ENCODE measurements around the gene CD276. TPM values are rescaled to one million over a fixed set of nuclear protein-coding genes. Genes with fewer than 3 reads are reported as not detected.

Gene CD276
- total RNA-seq, 1 donor from 2014 or later = 207 TPM

GRCh38 chr15:73750438-73750837 is 66.3 kb downstream of the CD276 start:
- no peak overlapping the region for H3K27ac Mint-ChIP-seq
- TF ChIP-seq, protein P1, sequence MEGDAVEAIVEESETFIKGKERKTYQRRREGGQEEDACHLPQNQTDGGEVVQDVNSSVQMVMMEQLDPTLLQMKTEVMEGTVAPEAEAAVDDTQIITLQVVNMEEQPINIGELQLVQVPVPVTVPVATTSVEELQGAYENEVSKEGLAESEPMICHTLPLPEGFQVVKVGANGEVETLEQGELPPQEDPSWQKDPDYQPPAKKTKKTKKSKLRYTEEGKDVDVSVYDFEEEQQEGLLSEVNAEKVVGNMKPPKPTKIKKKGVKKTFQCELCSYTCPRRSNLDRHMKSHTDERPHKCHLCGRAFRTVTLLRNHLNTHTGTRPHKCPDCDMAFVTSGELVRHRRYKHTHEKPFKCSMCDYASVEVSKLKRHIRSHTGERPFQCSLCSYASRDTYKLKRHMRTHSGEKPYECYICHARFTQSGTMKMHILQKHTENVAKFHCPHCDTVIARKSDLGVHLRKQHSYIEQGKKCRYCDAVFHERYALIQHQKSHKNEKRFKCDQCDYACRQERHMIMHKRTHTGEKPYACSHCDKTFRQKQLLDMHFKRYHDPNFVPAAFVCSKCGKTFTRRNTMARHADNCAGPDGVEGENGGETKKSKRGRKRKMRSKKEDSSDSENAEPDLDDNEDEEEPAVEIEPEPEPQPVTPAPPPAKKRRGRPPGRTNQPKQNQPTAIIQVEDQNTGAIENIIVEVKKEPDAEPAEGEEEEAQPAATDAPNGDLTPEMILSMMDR (IDR thresholded peaks at IDR 0.05; ENCODE audit: unreplicated experiment) = no peak
- H3K27me3 Mint-ChIP-seq = peaks cover 74% of the 10 kb centered on the region
- H3K9me3 Mint-ChIP-seq (ENCODE audit: low read depth) = no peaks in the 10 kb centered on the region
- DNase-seq (ENCODE audit: low spot score, unreplicated experiment) = no peak
- H3K4me3 Mint-ChIP-seq (ENCODE audit: low read depth) = peak overlapping the region; percentile 33
- H3K4me1 Mint-ChIP-seq (ENCODE audit: low read depth) = peaks cover 1% of the 10 kb centered on the region
- H3K36me3 Mint-ChIP-seq (ENCODE audit: insufficient read depth) = no peaks in the 10 kb centered on the region

GRCh38 chr15:73750951-73751350 is 66.8 kb downstream of the CD276 start:
- H3K36me3 Mint-ChIP-seq (ENCODE audit: insufficient read depth) = no peaks in the 10 kb centered on the region
- peaks cover 1% of the 10 kb centered on the region for H3K4me1 Mint-ChIP-seq (ENCODE audit: low read depth)
- no peak overlapping the region for H3K27ac Mint-ChIP-seq
- no peaks in the 10 kb centered on the region for H3K9me3 Mint-ChIP-seq (ENCODE audit: low read depth)
- peaks cover 78% of the 10 kb centered on the region for H3K27me3 Mint-ChIP-seq
- TF ChIP-seq, protein P1 (IDR thresholded peaks at IDR 0.05; ENCODE audit: unreplicated experiment) = no peak
- peak overlapping the region; percentile 33 for H3K4me3 Mint-ChIP-seq (ENCODE audit: low read depth)
- no peak for DNase-seq (ENCODE audit: low spot score, unreplicated experiment)

GRCh38 chr15:73751511-73751898 is 67.3 kb downstream of the CD276 start:
- Mint-ChIP-seq H3K4me3 (ENCODE audit: low read depth) (peak overlapping the region; percentile 64), H3K4me1 (ENCODE audit: low read depth) (peaks cover 1% of the 10 kb centered on the region), H3K27ac (no peak overlapping the region), H3K27me3 (peaks cover 78% of the 10 kb centered on the region), H3K9me3 (ENCODE audit: low read depth) (no peaks in the 10 kb centered on the region), H3K36me3 (ENCODE audit: insufficient read depth) (no peaks in the 10 kb centered on the region)
- no peak for DNase-seq (ENCODE audit: low spot score, unreplicated experiment)
- TF ChIP-seq, protein P1 (IDR thresholded peaks at IDR 0.05; ENCODE audit: unreplicated experiment) = no peak

DNA sequence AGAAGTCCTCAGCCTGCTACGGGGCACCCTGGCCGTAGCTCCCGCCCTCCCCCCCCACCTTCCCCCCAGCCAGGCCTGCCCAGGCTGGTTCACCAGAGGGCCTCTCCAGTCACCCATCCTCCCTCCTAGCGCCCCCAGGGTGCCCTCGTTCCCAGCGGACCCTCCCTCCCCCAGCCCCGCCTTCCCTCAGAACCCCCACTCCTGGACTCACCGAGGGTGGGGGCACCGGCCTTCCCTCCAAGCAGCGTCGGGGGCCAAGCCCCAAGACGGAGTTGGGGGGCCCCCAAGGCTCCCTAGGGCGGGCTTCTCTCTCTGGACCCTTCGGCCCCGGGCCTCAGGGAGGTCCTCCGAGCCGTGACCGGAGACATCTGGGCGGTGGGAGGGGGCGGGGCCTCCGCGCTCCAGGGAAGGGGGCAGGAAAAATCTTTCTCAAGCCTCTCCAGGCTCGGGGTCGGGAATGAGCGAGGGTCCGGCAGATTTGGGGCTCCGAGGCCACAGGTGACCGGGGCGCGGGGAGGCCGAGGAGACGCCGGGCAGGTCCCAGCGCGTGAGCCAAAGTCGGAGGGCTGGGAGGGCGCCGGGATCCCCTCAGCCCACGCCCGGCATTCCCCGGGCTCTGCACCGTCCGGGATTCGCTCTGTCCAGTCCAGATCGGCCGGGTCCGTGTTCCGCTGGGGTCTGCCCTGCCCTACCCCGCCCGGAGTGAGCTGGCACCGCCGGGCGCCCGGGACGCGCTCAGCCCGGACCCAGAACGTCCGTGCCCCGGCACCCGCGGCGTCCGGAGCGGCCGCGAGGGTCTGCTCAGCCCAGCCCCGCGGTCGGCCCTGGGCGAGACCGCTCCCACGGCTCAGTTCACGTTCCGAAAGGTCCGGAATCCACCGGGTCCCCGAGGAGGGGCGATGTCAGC is 68.0 kb downstream of the CD276 start:
- TF ChIP-seq, protein P1 (IDR thresholded peaks at IDR 0.05; ENCODE audit: unreplicated experiment) = no peak
- no peak overlapping the region for H3K27ac Mint-ChIP-seq
- peaks cover 1% of the 10 kb centered on the region for H3K4me1 Mint-ChIP-seq (ENCODE audit: low read depth)
- peaks cover 73% of the 10 kb centered on the region for H3K27me3 Mint-ChIP-seq
- H3K36me3 Mint-ChIP-seq (ENCODE audit: insufficient read depth) = no peaks in the 10 kb centered on the region
- H3K4me3 Mint-ChIP-seq (ENCODE audit: low read depth) = peak overlapping the region; percentile 60
- DNase-seq (ENCODE audit: low spot score, unreplicated experiment) = no peak
- no peaks in the 10 kb centered on the region for H3K9me3 Mint-ChIP-seq (ENCODE audit: low read depth)

DNA sequence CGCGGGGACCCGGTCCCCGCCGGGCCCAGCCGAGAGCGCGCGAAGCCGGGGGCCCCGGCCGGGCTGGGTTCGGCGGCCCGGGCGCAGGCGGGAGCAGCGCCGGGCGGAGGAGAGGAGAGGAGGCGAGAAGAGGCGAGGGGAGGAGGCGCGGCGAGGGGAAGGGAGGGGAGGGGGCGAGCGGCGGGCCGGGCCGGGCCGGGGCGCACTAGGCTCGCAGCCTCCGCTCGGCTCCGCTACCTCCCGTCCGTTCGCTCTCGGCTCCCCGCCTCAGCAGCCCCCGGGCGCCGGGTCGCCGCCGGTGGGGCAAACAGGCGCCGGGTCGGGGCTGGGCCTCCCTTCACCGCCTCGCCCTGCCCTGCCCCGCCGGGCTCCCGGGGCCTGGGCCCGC is 68.6 kb downstream of the CD276 start:
- Mint-ChIP-seq H3K9me3 (ENCODE audit: low read depth) (no peaks in the 10 kb centered on the region), H3K27me3 (peaks cover 67% of the 10 kb centered on the region), H3K4me1 (ENCODE audit: low read depth) (peaks cover 1% of the 10 kb centered on the region), H3K27ac (no peak overlapping the region), H3K4me3 (ENCODE audit: low read depth) (no peak overlapping the region), H3K36me3 (ENCODE audit: insufficient read depth) (no peaks in the 10 kb centered on the region)
- DNase-seq (ENCODE audit: low spot score, unreplicated experiment) = peak; percentile 21
- TF ChIP-seq, protein P1 (IDR thresholded peaks at IDR 0.05; ENCODE audit: unreplicated experiment) = no peak
